ENCODE results near the gene SHLD1.
"Not testable (repeated sequence)": the region's sequence is repeated elsewhere in the genome, so short reads cannot be mapped to it uniquely, and the experiment has no call there.

Gene SHLD1

GRCh38 chr20:5737619-5737953 lies 12.6 kb upstream of the SHLD1 start:
- no peak for DNase-seq

GRCh38 chr20:5737966-5738365 lies 12.2 kb upstream of the SHLD1 start:
- DNase-seq = no peak

DNA sequence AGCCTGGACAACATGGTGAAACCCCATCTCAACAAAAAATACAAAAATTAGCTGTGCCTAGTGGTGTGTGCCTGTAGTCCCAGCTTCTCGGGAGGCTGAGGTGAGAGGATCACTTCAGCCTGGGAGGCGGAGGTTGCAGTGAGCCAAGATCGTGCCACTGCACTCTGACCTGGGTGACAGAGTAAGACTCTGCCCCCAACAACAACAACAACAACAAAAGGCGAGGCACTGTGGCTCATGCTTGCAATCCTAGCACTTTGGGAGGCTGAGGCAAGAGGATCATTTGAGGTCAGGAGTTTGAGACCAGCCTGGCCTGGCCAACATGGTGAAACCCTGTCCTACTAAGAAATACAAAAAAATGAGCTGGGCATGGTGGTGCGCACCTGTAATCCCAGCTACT lies 9.6 kb upstream of the SHLD1 start:
- DNase-seq = not testable (repeated sequence)

GRCh38 chr20:5741089-5741488 lies 9.1 kb upstream of the SHLD1 start:
- no peak for DNase-seq

DNA sequence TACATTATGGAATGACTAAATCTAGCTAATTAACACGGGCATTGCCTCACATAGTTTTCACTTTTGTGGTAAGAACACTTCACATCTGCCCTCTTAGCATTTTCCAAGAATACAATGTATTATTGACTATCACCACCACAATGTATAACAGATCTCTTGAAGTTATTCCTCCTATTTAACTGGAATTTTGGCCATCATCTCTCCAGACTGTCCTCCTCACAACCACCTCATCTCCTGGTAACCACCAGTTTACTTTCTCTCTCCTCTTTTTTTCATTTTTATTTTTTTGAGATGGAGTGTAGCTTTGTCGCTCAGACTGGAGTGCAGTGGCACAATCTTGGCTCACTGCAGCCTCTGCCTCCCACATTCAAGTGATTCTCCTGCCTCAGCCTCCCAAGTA lies 8.2 kb upstream of the SHLD1 start:
- DNase-seq = no peak

DNA sequence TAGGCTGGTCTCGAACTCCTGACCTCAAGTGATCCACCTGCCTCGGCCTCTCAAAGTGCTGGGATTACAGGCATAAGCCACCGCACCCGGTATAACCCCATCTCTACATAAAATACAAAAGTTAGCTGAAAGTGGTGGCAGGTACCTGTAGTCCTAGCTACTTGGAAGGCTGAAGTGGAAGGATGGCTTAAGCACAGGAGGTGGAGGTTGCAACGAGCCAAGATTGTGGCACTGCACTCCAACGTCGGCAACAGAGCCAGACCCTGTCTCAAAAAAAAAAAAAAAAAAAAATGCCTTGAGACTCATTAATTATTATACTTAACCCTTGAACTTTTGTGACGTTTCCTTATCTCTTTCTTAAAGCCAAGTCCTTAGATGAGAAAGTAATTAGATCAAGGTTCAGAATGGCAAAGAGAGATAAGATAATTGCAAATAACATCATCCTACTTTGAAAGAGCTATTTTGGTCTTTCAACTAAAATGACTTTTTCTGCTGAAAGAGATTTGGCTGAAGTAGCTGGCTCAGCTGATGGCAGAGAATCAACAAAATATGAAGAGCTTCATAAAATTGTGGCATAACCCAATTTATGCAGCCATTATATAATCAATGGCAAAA lies 4.7 kb upstream of the SHLD1 start:
- DNase-seq = no peak

GRCh38 chr20:5746064-5746463 lies 4.1 kb upstream of the SHLD1 start:
- DNase-seq = no peak

DNA sequence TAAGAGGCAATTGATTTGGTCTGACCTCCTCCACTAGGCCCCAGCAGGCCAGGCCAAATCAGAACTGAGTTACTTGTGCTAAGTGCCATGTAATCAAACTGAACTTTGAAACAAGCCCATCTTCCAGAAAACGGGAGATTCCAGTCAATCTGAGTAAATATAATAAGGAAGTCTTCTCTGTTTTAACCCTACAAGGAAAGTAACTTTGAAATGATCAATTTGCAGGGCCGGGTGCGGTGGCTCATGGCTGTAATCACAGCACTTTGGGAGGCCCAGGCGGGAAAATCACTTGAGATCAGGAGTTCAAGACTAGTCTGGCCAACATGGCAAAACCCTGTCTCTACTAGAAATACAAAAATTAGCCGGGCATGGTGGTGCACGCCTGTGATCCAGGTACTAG lies 2.0 kb upstream of the SHLD1 start:
- no peak for DNase-seq

DNA sequence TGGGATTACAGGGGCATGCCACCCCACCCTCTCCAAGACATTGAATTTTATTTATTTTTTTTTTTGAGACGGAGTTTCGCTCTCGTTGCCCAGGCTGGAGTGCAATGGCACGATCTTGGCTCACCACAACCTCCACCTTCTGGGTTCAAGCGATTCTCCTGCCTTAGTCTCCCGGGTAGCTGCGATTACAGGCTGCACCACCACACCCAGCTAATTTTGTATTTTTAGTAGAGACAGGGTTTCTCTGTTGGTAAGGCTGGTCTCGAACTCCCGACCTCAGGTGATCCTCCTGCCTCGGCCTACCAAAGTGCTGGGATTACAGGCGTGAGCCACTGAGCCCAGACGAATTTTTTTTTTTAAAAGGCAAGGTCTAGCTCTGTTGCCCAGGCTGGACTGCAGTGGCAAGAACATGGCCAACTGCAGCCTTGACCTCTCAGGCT lies 669 bp upstream of the SHLD1 start:
- DNase-seq = not testable (repeated sequence)

DNA sequence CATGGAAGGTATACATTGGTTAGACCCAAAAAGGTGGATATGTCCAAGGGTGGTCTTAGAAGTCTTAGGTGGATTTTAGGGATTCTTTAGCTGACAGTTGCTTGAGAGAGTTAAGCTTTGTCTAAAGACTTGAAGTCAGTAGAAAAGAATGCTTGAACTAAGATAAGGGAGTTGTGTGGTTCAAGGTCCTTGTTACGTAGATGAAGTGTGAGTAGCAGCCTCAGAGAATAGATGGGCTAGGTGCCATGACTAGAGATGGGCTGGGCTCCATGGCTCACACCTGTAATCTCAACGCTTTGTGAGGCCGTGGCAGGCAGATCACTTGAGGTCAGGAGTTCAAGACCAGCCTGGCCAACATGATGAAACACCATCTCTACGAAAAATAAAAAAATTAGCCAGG lies 1.7 kb downstream of the SHLD1 start:
- no peak for DNase-seq

DNA sequence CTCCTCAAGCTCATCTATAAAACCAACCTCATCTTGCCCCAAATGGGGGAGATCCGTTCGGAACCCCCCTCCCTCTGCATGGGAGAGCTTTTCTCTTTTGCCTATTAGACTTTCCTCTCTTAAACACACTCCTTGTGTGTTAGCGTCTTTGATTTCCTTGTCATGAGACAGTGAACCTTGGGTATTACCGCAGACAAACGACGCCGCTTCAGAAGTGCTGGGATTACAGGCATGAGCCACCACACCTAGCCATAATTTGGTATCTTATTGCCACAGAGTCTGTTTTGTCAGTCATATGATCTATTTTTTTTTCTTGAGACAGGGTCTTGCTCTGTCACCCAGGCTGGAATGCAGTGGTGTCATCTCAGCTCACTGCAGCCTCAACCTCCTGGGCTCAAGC lies 3.6 kb downstream of the SHLD1 start:
- no peak for DNase-seq

- DNase-seq = no peak
These were observed 7.7 kb downstream of the SHLD1 start for GRCh38 chr20:5757949-5758348.

- no peak for DNase-seq
These were observed 16.0 kb downstream of the SHLD1 start for GRCh38 chr20:5766085-5766764.

DNA sequence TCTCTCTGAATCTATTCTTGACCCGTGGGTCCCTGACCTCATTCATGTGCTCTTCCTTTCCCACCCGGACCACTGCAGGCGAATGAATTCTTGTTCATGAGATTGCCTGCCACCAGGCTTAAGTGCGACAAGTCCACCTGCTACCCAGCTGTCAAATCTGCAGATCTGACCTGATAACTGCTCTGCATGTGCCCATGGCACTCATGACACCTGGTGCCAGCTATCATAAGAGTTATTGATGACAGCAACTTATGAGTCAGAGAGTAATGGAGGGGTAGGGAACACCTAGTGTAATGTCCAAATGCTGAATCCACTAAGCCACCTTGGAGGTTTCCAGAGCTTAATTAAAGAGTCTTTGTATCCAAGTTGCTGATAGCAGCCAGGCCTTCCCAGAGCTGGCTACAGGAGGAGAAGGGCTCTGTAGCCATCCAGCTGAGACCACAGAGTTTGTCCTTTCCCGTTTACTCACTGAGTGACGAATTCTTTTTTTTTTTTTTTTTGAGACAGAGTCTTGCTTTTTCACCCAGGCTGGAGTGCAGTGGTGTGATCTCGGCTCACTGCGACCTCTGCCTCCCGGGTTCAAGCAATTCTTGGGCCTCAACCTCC lies 17.4 kb downstream of the SHLD1 start:
- no peak for DNase-seq

DNA sequence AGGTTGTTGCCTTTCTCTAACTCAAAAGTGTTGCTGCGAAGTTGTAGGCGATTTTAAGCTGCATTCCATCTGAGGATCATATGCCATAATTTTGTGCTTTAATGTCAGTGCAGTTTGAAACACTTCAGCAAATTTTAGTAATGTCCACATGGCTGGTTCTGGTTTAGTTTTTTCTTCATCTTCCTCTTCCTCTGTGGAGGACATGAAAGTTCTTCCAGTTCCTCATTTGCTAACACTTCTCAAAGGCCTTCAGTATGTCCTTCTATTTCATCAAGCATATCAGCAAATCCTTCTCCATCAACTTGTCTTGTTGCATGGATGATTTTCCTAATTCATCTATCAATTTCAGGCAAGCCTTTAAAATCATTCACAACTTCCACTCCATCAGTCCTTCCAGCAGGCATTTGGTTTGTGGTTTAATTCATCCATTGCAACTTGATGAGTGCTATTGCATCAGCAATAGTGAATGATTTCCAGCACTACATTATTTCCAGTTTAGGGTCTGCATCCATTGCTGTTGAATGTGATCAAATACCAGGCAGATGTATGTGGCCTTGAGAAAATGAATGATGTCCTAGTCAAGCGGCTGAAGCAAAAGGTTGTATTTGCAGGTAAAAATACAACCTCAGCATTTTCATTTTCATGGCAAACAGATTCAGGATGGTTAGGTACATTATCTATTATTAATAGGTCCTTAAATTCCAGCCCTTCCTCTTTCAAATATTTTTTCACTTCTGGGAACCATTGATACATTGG lies 20.2 kb downstream of the SHLD1 start:
- no peak for DNase-seq

DNA sequence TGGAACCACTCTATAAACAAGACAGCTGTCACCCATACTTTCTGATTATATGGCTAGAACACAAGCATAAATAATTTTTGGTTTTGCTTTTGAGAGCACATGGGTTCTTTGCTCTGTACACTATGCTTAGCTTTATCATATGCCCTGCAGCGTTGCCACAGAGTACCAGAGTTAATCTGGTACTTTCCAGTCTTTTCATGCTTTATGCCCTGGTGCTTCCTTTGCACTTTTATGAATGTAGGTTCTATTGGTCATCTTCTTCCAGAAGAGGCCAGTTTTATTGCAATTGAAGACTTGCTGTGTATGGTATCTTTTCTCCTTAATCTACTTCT lies 20.8 kb downstream of the SHLD1 start:
- no peak for DNase-seq

- no peak for DNase-seq
These were observed 22.5 kb downstream of the SHLD1 start for GRCh38 chr20:5772704-5773103.

GRCh38 chr20:5773589-5773988 lies 23.4 kb downstream of the SHLD1 start:
- no peak for DNase-seq

- DNase-seq = no peak
These were observed 25.9 kb downstream of the SHLD1 start for GRCh38 chr20:5776077-5776476.

- no peak for DNase-seq
These were observed 29.1 kb downstream of the SHLD1 start for GRCh38 chr20:5779071-5779900.

- no peak for DNase-seq
These were observed 30.6 kb downstream of the SHLD1 start for GRCh38 chr20:5780846-5781217.

DNA sequence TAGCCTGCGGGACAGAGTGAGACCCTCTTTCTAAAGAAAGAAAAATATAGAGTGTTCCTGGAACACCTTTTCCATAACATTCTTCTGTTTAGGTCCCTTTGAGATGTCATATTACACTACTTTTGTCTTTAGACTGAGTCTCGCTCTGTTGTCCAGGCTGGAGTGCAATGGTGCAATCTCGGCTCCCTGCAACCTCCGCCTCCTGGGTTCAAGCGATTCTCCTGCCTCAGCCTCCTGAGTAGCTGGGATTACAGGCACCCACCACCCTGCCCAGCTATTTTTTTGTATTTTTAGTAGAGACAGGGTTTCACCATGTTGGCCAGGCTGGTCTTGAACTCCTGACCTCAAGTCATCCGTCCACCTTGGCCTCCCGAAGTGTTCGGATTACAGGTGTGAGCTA lies 31.2 kb downstream of the SHLD1 start:
- DNase-seq = not testable (repeated sequence)

Measured in 8988T (cell line).